Activated CD8-positive, alpha-beta memory T cell treated with anti-CD3 and anti-CD28 coated beads, Interleukin-2, amount 10 ng/mL, durations not matched to agents 7 days and 5 days (primary cell): ENCODE data around the gene TP53I13. TPM values are rescaled to one million over a fixed set of nuclear protein-coding genes. Genes with fewer than 3 reads are reported as not detected.
A peak's percentile ranks its signal among the peaks of the same experiment; 100 is the strongest.

Experiments used
- ATAC-seq: fragments of 150-1000 bp; cut with Tn5 transposase; one replicate; pipeline ENCODE4 v1.10.0; 2021; ENCODE audit warnings: moderate library complexity
- CTCF ChIA-PET: fragments of 350-600 bp; sonication (Branson Sonifier 250); formaldehyde crosslinking; loops from one replicate; lab custom pipeline; 2021; ENCODE audit warnings: antibody characterized with exemption; lab: Charles Lee
- DNase-seq: peaks from one replicate; pipeline ENCODE4 v3.0.0-alpha.2; 2020
- H3K27ac Mint-ChIP-seq: one replicate; pipeline ENCODE4 v1.8.0; 2021; ENCODE audit warnings: mild to moderate bottlenecking, mixed read lengths
- H3K27me3 Mint-ChIP-seq: one replicate; pipeline ENCODE4 v1.8.0; 2021; ENCODE audit warnings: mixed read lengths
- H3K36me3 Mint-ChIP-seq: one replicate; pipeline ENCODE4 v1.8.0; 2021; ENCODE audit warnings: mild to moderate bottlenecking, mixed read lengths
- H3K4me1 Mint-ChIP-seq: one replicate; pipeline ENCODE4 v1.8.0; 2021; ENCODE audit warnings: mixed read lengths
- H3K4me3 Mint-ChIP-seq: one replicate; pipeline ENCODE4 v1.8.0; 2021; ENCODE audit warnings: mild to moderate bottlenecking, moderate library complexity, mixed read lengths
- H3K9me3 Mint-ChIP-seq: one replicate; pipeline ENCODE4 v1.8.0; 2022; ENCODE audit warnings: low read depth, mixed read lengths
- total RNA-seq, 2 experiments: library from RNA; stranded (reverse); gene quantifications; one replicate each; pipeline ENCODE4 v1.2.3, GENCODE V29; 2021

The TP53I13 gene
- total RNA-seq, 2 experiments from 2014 or later: 97.0 to 131 TPM

DNA sequence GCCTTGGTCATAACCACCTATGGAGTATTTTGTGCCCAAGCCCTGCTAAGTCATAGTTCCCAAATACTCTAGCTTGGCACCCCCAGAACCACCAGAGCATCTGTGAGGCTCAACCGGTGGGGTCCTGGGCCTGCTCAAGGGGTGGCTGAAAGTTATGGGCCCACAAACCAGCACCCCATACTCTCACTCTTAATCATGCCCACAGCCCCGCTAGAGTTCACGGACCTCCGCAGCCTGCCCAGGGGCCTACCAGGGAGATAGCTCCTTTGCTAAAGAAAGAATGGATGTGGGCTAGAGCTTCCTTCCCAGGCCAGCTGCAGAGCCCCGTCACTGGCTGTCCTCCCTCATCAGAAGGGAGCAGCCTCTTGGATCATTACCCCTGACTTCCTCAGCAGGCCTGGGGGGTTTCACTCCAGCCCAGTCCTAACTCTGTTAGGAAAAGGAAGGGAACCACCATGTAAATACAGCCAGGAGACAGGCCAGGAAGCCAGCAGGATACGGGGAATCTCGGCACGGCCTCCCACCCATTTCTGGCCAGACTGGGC is 19.6 kb downstream of the TP53I13 start:
- H3K9me3 Mint-ChIP-seq: no peaks in the 10 kb centered on the region
- H3K27ac Mint-ChIP-seq: peak overlapping the region; percentile 88
- peak overlapping the region; percentile 87 for H3K4me3 Mint-ChIP-seq
- ATAC-seq (no peak), DNase-seq (no peak)
- peaks cover 4% of the 10 kb centered on the region for H3K36me3 Mint-ChIP-seq
- peaks cover 76% of the 10 kb centered on the region for H3K4me1 Mint-ChIP-seq
- no peaks in the 10 kb centered on the region for H3K27me3 Mint-ChIP-seq
- CTCF ChIA-PET: interaction anchor here (0.6 to 24.4 kb wide), 13 partner anchors 8 to 219 kb away, joined by 3 to 458 read pairs (median 3); partner anchors contain the start of genes ABHD15 and CORO6

GRCh38 chr17:29588562-29589411 is 20.3 kb downstream of the TP53I13 start:
- CTCF ChIA-PET: interaction anchor here (0.6 to 24.4 kb wide), 11 partner anchors 9 to 219 kb away, joined by 3 to 458 read pairs (median 3); partner anchors contain the start of gene CORO6
- peak; percentile 12 for ATAC-seq
- Mint-ChIP-seq H3K4me1 (peaks cover 76% of the 10 kb centered on the region), H3K36me3 (peaks cover under 1% of the 10 kb centered on the region), H3K4me3 (peak overlapping the region; percentile 87), H3K27me3 (no peaks in the 10 kb centered on the region), H3K9me3 (no peaks in the 10 kb centered on the region), H3K27ac (peak overlapping the region; percentile 88)
- DNase-seq: peak; percentile 67

DNA sequence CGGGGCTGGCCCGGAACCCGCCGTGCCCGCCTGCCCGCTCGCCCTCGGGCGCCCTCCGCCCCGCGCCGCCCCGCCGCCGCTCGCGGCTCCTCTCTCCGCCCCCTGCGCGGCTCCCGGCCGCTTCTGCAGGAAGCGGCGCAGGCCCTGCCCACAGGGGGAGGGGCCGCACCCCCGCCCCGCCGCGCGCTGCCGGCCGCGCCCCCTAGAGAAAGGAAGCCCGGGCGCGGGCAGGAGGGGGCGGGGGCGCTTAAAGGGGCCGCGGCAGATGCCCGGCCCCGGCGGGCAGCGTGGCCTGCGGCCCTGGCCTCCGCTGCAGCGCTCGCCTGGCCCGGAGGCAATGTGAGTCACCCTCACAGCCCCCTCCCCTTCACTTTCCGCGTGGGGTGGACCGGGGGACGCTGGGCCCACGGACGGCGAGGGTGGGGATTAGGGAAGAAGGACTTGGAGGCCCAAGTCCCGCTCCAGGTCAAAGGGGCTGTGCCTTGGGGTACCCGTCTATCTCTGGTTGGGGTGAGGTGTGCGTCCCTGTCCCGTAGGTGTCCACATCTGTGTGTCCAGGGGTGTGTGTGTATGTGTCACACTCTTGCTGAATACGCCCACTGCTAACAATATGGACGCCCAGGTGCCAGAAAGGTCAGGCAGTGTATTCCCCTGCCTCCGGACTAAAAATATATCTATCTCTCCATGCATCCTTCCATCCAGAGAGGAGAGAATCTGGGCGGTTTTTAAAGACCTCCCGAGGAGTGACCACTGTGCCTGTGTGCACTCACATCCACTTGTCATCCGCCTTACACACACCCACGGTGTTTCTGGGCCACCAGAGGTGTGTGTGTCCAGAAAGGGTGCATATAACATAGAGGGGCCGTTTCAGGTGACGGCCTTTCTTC is 21.3 kb downstream of the TP53I13 start, which contains the start of gene GIT1:
GIT1 (minus strand) TSS at position 125 of the 887 bp plus-strand sequence. CDS start 270 bp downstream, outside the sequence.
- peak within 1 kb of the TSS; percentile 87 for H3K4me3 Mint-ChIP-seq
- peak within 1 kb of the TSS; percentile 88 for H3K27ac Mint-ChIP-seq
- no peaks in the 10 kb centered on the region for H3K27me3 Mint-ChIP-seq

DNA sequence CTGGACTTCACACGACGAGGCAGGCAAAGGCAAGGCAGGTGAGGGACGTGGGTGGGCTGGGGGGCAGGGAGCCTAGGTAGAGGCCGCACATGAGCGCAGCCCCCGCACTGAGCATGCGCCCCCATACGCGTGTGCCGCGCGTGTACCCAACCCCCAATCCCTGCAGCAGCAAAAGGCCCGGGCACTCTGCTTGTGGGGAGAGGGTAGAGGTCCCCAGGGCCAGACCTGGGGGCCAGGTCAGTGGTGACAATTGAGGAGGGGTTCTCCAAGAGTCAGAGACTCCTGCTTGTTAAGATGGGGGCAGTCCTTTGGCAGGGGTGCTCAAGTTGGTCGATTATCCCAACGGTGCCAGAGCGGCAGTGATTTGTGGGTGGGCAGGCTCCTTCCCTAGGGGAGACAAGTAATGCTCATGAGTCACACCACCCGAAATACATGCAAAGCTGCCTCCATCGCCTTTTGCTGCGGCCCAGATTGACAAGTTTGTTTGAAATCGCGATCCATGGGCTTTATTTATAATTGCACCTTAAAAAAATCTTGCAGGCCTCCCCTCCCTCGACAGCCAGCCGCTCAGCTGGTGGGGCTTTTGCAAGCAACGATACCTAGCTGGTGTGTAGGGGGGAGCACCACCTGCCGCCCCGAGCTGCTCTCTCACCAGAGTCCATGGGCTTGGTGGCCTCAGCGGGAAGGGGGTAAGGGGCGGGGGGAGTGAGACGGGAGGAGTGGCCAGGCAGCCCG is 22.1 kb downstream of the TP53I13 start:
- peak overlapping the region; percentile 87 for H3K27ac Mint-ChIP-seq
- peaks cover 69% of the 10 kb centered on the region for H3K4me1 Mint-ChIP-seq
- H3K36me3 Mint-ChIP-seq: no peaks in the 10 kb centered on the region
- H3K9me3 Mint-ChIP-seq: no peaks in the 10 kb centered on the region
- peak overlapping the region; percentile 86 for H3K4me3 Mint-ChIP-seq
- no peaks in the 10 kb centered on the region for H3K27me3 Mint-ChIP-seq
- CTCF ChIA-PET: interaction anchor here (0.6 to 5.1 kb wide), 13 partner anchors 10 to 340 kb away, joined by 3 to 137 read pairs (median 6); partner anchors contain the start of genes ABHD15, SSH2 and TP53I13
- DNase-seq (no peak), ATAC-seq (no peak)

More for the DNA sequence above, 21.3 kb downstream of the TP53I13 start, which contains the start of gene GIT1:
- Mint-ChIP-seq H3K36me3 (no peaks in the 10 kb centered on the region), H3K4me1 (peaks cover 75% of the 10 kb centered on the region), H3K9me3 (no peaks in the 10 kb centered on the region)
- peak; percentile 87 for DNase-seq
- ATAC-seq: peak; percentile 75
- CTCF ChIA-PET: interaction anchor here (2.7 to 24.4 kb wide), 4 partner anchors 9 to 26 kb away, joined by 46 to 458 read pairs (median 108); partner anchors contain the start of genes ABHD15, CORO6 and TP53I13

DNA sequence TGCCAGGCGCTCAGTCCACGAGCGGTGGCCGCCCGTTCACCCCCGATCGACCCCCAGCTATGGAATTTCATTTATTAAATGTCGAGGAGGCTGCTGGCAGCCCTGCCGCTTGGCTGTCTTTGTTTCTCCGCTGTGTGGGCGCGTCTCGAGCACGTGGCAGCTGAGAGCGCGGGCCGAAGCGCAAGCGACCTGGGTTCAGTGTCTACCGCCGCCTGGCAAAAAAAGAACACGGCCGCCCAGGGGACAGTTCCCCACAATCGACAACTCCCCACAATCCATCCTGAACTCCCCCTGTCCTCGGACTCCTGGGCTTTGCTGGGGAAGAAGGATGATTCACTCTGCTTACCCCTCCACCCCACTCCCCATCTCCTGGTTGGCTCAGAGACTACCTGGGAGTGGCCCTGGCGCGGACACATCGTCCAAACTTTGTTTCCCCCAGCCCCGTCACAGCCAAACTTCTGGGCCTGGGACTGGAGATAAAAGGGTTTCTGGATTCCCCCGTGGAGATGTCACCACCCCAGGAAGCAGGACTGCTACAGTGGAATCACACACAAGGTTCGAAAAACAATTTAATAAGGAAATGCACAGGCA is 22.7 kb downstream of the TP53I13 start:
- H3K4me1 Mint-ChIP-seq: peaks cover 64% of the 10 kb centered on the region
- CTCF ChIA-PET: interaction anchor here (0.6 to 5.1 kb wide), 24 partner anchors 9 to 513 kb away, joined by 3 to 137 read pairs (median 4); partner anchors contain the start of genes ABHD15, CORO6, SSH2 and TP53I13
- no peaks in the 10 kb centered on the region for H3K27me3 Mint-ChIP-seq
- no peaks in the 10 kb centered on the region for H3K9me3 Mint-ChIP-seq
- H3K36me3 Mint-ChIP-seq: no peaks in the 10 kb centered on the region
- peak overlapping the region; percentile 82 for H3K27ac Mint-ChIP-seq
- no peak for DNase-seq
- no peak for ATAC-seq
- H3K4me3 Mint-ChIP-seq: peak overlapping the region; percentile 39

- Mint-ChIP-seq H3K9me3 (no peaks in the 10 kb centered on the region), H3K4me3 (peak overlapping the region; percentile 65), H3K27me3 (no peaks in the 10 kb centered on the region), H3K36me3 (no peaks in the 10 kb centered on the region), H3K4me1 (peaks cover 56% of the 10 kb centered on the region), H3K27ac (peak overlapping the region; percentile 82)
- CTCF ChIA-PET: interaction anchor here (0.6 to 5.1 kb wide), 20 partner anchors 9 to 513 kb away, joined by 3 to 137 read pairs (median 4); partner anchors contain the start of genes ABHD15, CORO6, SSH2 and TP53I13
- DNase-seq (peak; percentile 88), ATAC-seq (peak; percentile 54)
These were observed 23.5 kb downstream of the TP53I13 start for GRCh38 chr17:29591737-29592608.

DNA sequence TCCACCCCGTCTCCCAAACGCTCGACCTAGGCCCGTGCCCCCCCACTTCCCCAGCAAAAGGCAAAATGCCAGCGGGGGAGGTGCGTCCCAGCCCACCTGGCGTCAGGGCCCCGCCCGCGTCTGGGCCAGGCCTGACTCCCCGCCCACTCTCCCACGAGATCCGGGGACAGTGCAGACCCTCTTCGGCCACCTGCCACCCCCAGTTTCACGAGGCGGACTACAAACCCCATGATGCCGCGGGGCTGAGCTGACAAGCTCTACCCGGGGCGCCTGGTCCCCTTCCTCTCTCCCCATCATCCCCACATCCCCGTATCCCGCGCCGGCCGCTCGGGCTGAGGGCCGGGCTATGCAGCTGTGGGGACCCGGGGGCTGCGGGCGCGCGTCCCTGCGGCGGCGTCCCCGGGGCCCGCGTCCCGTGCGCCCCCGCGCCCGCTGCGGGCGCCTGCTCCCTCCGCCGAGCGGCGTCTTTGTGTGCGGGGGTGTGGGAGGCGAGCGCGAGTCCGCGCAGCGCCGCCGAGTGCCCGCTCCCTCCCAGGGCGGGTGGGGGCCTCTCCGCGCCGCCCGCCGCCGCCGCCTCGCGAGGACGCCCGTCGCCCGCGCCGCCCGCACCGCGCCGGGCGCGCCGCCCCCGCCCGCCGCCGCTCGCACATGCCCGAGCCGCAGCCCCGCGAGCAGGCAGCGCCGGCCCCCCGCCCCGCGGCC is 24.5 kb downstream of the TP53I13 start, which contains the start of gene ANKRD13B:
ANKRD13B (plus strand) TSS at position 283 of the 702 bp plus-strand sequence. CDS start 490 bp downstream, outside the sequence.
- no peak for ATAC-seq
- no peaks in the 10 kb centered on the region for H3K27me3 Mint-ChIP-seq
- peak within 1 kb of the TSS; percentile 82 for H3K27ac Mint-ChIP-seq
- peaks cover 46% of the 10 kb centered on the region for H3K4me1 Mint-ChIP-seq
- no peaks in the 10 kb centered on the region for H3K9me3 Mint-ChIP-seq
- DNase-seq: peak; percentile 63
- no peaks in the 10 kb centered on the region for H3K36me3 Mint-ChIP-seq
- CTCF ChIA-PET: interaction anchor here (0.9 to 5.1 kb wide), 9 partner anchors 12 to 223 kb away, joined by 3 to 137 read pairs (median 13); partner anchors contain the start of genes ABHD15 and TP53I13
- peak within 1 kb of the TSS; percentile 65 for H3K4me3 Mint-ChIP-seq

DNA sequence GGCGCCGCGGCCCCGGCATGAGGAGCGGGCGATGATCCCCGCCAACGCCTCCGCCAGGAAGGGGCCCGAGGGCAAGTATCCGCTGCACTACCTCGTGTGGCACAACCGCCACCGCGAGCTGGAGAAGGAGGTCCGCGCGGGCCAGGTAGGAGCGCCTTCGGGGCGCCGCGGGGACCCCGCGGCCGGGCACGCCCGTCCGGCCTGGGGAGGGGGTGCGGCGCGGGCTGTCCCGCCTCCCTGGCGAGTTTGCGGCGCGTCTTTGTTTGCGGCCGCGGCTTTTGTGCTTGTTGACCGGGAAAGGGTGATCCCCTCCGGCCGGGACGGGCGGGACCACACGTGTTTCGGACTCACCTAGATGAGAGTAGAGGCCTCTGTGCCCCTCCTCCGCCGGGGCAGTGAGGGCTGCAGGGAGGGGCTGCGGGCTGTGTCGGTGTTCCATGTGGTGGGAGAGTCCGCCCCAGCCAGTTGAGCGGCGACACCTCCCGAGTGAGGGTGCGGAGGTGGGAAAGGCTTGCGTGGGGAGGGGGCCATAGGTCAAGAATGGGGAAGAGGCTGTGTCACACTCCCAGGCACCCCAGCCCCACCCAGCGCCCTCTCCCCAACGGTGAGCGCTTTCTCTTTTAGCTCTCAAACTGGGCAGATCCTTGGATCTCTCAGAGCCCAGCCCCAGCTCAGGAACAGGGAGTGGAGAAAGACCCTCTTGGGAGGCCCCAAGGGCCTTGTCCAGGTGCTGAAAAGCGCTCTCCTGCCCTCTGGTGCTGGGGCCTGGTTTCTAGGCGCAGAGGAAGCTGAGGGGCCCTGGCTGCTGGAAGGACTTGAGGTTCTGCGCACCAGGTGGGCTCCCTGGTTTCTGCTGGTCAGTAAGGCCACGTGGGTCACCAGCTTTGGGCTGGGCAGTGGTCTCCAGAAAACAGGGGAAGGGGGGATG is 25.4 kb downstream of the TP53I13 start:
- peaks cover 43% of the 10 kb centered on the region for H3K4me1 Mint-ChIP-seq
- peak; percentile 64 for DNase-seq

GRCh38 chr17:29594519-29595090 is 26.1 kb downstream of the TP53I13 start:
- Mint-ChIP-seq H3K27me3 (no peaks in the 10 kb centered on the region), H3K9me3 (no peaks in the 10 kb centered on the region), H3K4me1 (peaks cover 44% of the 10 kb centered on the region), H3K36me3 (no peaks in the 10 kb centered on the region), H3K27ac (no peak overlapping the region), H3K4me3 (peak overlapping the region; percentile 61)
- ATAC-seq (no peak), DNase-seq (no peak)
- CTCF ChIA-PET: interaction anchor here (1.4 to 5.1 kb wide), 6 partner anchors 10 to 224 kb away, joined by 4 to 137 read pairs (median 18); partner anchors contain the start of gene ABHD15

More for the DNA sequence above, 25.4 kb downstream of the TP53I13 start:
- Mint-ChIP-seq H3K27me3 (no peaks in the 10 kb centered on the region), H3K9me3 (no peaks in the 10 kb centered on the region), H3K36me3 (no peaks in the 10 kb centered on the region), H3K4me3 (peak overlapping the region; percentile 61), H3K27ac (no peak overlapping the region)
- no peak for ATAC-seq
- CTCF ChIA-PET: interaction anchor here (1.4 to 5.1 kb wide), 8 partner anchors 11 to 224 kb away, joined by 4 to 137 read pairs (median 12); partner anchors contain the start of gene ABHD15
